ENCODE results near the gene MATN1. TPM values are rescaled to one million over a fixed set of nuclear protein-coding genes. Genes with fewer than 3 reads are reported as not detected.

The MATN1 gene
- total RNA-seq, 2 donors from 2014 or later, result 1.5 TPM; not detected in 1

DNA sequence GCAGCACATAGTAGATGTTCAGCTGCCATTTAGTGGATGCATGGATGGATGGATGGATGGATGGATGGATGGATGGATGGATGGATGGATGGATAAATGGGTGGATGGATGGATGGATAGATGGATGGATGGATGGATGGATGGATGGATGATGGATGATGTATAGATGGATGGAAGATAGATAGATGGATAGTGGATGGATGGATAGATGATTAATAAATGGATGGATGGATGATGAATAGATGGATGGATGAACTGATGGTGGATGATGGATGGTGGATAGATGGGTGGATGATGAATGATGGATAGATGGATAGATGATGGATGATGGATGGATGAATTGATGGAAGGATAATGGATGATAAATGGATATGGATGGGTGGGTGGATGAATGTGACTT is 20.6 kb downstream of the MATN1 start:
- Histone ChIP-seq H3K27me3 (replicated peaks; ENCODE audit: insufficient read depth) (no peaks in the 10 kb centered on the region), H3K36me3 (no peaks in the 10 kb centered on the region), H3K4me1 (ENCODE audit: control insufficient read depth in 1 of 2, low read depth in 2 of 2) (no peaks in the 10 kb centered on the region), H3K9me3 (no peaks in the 10 kb centered on the region), H3K4me3 (no peak overlapping the region), H3K27ac (no peak overlapping the region)
- ATAC-seq (ENCODE audit: insufficient number of reproducible peaks, low FRiP score, low read depth) (no peak), DNase-seq (ENCODE audit: low spot score) (no peak)
- no peak for TF ChIP-seq CTCF (IDR thresholded peaks at IDR 0.05)

GRCh38 chr1:30701258-30701633 is 22.1 kb downstream of the MATN1 start:
- TF ChIP-seq CTCF (IDR thresholded peaks at IDR 0.05), result no peak
- Histone ChIP-seq H3K9me3 (no peaks in the 10 kb centered on the region), H3K36me3 (no peaks in the 10 kb centered on the region), H3K4me3 (no peak overlapping the region), H3K4me1 (ENCODE audit: control insufficient read depth in 1 of 2, low read depth in 2 of 2) (no peaks in the 10 kb centered on the region), H3K27ac (no peak overlapping the region), H3K27me3 (replicated peaks; ENCODE audit: insufficient read depth) (no peaks in the 10 kb centered on the region)
- DNase-seq (ENCODE audit: low spot score) (no peak), ATAC-seq (ENCODE audit: insufficient number of reproducible peaks, low FRiP score, low read depth) (no peak)

- no peak overlapping the region for H3K4me3 ChIP-seq
- no peaks in the 10 kb centered on the region for H3K36me3 ChIP-seq
- H3K9me3 ChIP-seq, result no peaks in the 10 kb centered on the region
- H3K4me1 ChIP-seq (ENCODE audit: control insufficient read depth in 1 of 2, low read depth in 2 of 2), result peaks cover 0 to 3% of the 10 kb centered on the region in 2 donors
- DNase-seq (ENCODE audit: low spot score) (no peak), ATAC-seq (ENCODE audit: insufficient number of reproducible peaks, low FRiP score, low read depth) (no peak)
- no peaks in the 10 kb centered on the region for H3K27me3 ChIP-seq (replicated peaks; ENCODE audit: insufficient read depth)
- no peak for TF ChIP-seq CTCF (IDR thresholded peaks at IDR 0.05)
- no peak overlapping the region for H3K27ac ChIP-seq
Measured at GRCh38 chr1:30700528-30701257, 22.7 kb downstream of the MATN1 start.

DNA sequence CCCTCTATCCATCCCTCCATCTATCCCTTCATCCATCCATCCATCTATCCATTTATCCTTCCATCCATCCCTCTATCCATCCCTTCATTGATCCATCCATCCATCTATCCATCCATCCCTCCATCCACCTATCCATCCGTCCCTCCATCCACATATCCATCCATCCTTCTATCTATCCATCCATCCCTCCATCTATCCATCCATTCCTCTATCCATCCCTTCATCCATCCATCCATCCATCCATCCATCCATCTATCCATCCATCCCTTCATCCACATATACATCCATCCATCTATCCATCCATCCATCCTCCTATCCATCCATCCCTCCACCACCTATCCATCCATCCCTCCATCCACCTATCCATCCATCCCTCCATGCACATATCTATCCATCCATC is 23.6 kb downstream of the MATN1 start:
- ATAC-seq (ENCODE audit: insufficient number of reproducible peaks, low FRiP score, low read depth), result no peak

More for the DNA sequence above, 23.6 kb downstream of the MATN1 start:
- Histone ChIP-seq H3K9me3 (no peaks in the 10 kb centered on the region), H3K27me3 (replicated peaks; ENCODE audit: insufficient read depth) (no peaks in the 10 kb centered on the region), H3K27ac (no peak overlapping the region), H3K36me3 (no peaks in the 10 kb centered on the region), H3K4me3 (no peak overlapping the region), H3K4me1 (ENCODE audit: control insufficient read depth in 1 of 2, low read depth in 2 of 2) (peaks cover 0 to 5% of the 10 kb centered on the region in 2 donors)
- DNase-seq (ENCODE audit: low spot score), result no peak
- no peak for TF ChIP-seq CTCF (IDR thresholded peaks at IDR 0.05)
